ENCODE results near the gene STIP1.

DNA sequence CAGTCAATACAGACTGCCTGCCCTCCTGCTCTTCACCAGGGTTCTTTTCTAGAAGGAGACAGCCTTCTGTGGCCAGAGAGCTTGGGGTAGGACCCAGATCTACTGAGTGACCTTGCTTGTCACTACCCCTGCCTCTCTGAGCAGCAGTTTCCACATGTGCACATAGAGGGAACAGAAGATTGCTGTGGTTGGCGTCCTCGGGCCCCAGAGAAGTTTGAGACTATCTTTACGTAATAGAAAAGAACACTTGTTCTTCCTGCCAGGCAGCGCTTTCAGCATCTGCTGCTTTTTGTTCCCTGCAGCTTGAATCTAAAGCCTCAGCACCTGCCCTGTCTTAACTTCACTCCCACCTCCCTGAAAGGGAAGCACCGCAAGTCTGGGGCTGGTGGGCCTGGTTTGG is 53.0 kb downstream of the STIP1 start:
- no peak for TF ChIP-seq POLR2A (IDR thresholded peaks at IDR 0.05; ENCODE audit: low read depth, low read length)
- no peak for TF ChIP-seq POLR2AphosphoS5 (IDR thresholded peaks at IDR 0.05; ENCODE audit: low read depth, low read length)

All from GM12891 (cell line).